ENCODE results near the gene KMT2C. TPM values are rescaled to one million over a fixed set of nuclear protein-coding genes. Genes with fewer than 3 reads are reported as not detected.

The KMT2C gene
- total RNA-seq, 1 donor from 2014 or later = 36.0 TPM

DNA sequence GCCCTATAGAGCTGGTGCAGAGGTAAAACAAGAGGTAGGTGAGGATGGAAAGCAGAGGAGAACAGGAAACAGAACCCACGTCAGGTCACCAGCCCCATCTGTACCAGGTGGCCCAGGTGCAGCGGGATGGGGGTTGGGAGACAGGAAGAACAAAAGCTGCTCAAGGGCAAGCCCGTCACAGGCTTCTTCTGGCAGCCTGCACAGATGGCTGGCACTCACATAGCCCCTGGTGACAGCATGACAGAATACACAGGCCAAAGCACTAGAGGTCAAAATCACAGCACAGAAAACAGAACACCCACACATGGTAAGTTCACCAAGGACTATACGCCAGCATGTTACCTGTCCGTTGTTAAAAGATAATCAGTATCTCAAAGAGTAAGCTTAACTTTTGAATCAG lies 283.5 kb downstream of the KMT2C start:
- Histone ChIP-seq H3K27me3 (no peaks in the 10 kb centered on the region), H3K36me3 (peaks cover 87 to 93% of the 10 kb centered on the region in 2 donors), H3K4me3 (no peak overlapping the region), H3K9me3 (no peaks in the 10 kb centered on the region), H3K4me1 (peaks cover 0 to under 1% of the 10 kb centered on the region in 2 donors), H3K27ac (no peak overlapping the region)
- intact Hi-C loops (cut with DNase I) = no loop called here
- no peak for DNase-seq (ENCODE audit: low spot score in 2 of 2)
- TF ChIP-seq, protein P1, sequence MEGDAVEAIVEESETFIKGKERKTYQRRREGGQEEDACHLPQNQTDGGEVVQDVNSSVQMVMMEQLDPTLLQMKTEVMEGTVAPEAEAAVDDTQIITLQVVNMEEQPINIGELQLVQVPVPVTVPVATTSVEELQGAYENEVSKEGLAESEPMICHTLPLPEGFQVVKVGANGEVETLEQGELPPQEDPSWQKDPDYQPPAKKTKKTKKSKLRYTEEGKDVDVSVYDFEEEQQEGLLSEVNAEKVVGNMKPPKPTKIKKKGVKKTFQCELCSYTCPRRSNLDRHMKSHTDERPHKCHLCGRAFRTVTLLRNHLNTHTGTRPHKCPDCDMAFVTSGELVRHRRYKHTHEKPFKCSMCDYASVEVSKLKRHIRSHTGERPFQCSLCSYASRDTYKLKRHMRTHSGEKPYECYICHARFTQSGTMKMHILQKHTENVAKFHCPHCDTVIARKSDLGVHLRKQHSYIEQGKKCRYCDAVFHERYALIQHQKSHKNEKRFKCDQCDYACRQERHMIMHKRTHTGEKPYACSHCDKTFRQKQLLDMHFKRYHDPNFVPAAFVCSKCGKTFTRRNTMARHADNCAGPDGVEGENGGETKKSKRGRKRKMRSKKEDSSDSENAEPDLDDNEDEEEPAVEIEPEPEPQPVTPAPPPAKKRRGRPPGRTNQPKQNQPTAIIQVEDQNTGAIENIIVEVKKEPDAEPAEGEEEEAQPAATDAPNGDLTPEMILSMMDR (IDR thresholded peaks at IDR 0.05) = no peak

DNA sequence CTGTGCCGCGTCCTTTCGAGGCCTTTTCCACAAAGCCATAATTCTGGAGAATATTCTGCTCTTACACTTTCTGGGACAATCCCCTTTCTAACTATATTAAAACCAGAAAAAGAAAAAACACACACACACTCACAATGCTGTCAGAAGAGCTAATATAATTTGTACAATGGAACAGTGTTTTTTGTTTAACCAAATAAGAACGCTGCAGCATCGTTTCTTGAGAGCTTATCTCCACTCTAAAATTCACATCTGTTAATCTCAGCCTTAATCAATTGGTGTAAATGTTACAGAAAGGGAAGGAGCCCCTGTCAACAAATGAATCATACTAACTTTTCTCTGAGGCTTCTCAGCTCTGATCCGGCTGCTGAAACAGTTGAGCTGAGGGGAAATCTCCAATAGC lies 286.4 kb downstream of the KMT2C start:
- Histone ChIP-seq H3K27me3 (no peaks in the 10 kb centered on the region), H3K9me3 (no peaks in the 10 kb centered on the region), H3K36me3 (peaks cover 76 to 77% of the 10 kb centered on the region in 2 donors), H3K4me3 (no peak overlapping the region), H3K27ac (no peak overlapping the region), H3K4me1 (peaks cover 0 to 15% of the 10 kb centered on the region in 2 donors)
- intact Hi-C loops (cut with DNase I) = no loop called here
- no peak for DNase-seq (ENCODE audit: low spot score in 2 of 2)
- TF ChIP-seq, protein P1 (IDR thresholded peaks at IDR 0.05) = no peak

DNA sequence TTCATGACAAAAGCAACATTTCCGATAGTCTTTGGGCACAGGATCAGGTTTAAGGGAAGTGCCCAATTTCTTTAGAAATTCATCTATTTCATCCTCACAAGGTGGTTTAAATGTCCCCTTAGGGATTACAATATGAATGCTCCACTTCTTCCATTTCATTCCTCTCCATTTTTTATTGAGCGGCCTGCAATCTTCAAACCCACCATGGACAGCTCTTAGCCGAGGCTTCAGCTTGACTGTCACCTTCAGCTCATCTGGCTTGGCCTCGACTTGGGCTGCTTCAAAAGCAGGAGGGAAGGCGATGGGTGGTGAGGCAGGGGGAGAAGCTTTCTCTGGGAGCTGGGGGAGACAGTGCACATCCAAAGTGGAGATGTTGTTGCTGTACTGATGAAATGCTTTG lies 287.1 kb downstream of the KMT2C start:
- Histone ChIP-seq H3K36me3 (peaks cover 69 to 77% of the 10 kb centered on the region in 2 donors), H3K9me3 (no peaks in the 10 kb centered on the region), H3K27me3 (no peaks in the 10 kb centered on the region), H3K27ac (no peak overlapping the region), H3K4me1 (peaks cover 0 to 15% of the 10 kb centered on the region in 2 donors), H3K4me3 (no peak overlapping the region)
- intact Hi-C loops (cut with DNase I) = no loop called here
- TF ChIP-seq, protein P1 (IDR thresholded peaks at IDR 0.05) = no peak
- no peak for DNase-seq (ENCODE audit: low spot score in 2 of 2)

DNA sequence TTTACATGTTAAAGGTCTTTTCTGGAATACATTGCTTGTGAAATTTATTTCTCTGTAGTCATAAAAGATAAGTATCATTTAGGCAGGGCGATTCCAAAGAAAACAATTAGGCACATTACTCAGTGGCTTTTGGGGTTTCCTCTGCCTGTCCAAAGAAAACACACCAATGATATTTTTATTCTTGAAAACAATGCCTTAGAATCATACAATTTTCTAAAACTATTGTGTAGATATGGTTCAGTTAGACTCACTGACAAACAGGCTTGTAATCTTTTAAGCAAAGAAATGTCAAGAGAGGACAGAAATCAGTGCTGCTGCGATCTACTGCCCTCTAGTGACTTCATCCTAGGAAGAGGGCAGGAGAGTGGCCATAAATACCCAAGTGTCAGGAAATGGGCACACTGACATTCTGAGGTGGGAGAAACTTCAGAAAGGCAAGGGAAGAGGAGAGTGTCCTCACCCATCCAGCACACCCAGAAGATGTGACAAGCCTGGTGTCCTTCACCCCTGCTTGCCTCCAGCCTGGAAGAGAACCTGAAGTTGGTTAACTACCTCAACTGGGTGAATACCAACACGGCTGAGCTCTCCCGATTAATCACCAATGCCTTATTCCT lies 289.8 kb downstream of the KMT2C start:
- no peaks in the 10 kb centered on the region for H3K9me3 ChIP-seq
- H3K36me3 ChIP-seq = peaks cover 58 to 75% of the 10 kb centered on the region in 2 donors
- H3K27ac ChIP-seq = peak overlapping the region in 1 of 2 donors; percentile 12
- no peaks in the 10 kb centered on the region for H3K27me3 ChIP-seq
- TF ChIP-seq, protein P1 (IDR thresholded peaks at IDR 0.05) = peak; percentile 28 to 64 (median 52)
- H3K4me3 ChIP-seq = no peak overlapping the region
- DNase-seq (ENCODE audit: low spot score in 2 of 2) = no peak
- intact Hi-C loops (cut with DNase I) = loop anchor here (2.0 kb wide), 1 partner anchor 363 kb away; no protein-coding TSS in a partner anchor
- H3K4me1 ChIP-seq = peaks cover 0 to 15% of the 10 kb centered on the region in 2 donors

DNA sequence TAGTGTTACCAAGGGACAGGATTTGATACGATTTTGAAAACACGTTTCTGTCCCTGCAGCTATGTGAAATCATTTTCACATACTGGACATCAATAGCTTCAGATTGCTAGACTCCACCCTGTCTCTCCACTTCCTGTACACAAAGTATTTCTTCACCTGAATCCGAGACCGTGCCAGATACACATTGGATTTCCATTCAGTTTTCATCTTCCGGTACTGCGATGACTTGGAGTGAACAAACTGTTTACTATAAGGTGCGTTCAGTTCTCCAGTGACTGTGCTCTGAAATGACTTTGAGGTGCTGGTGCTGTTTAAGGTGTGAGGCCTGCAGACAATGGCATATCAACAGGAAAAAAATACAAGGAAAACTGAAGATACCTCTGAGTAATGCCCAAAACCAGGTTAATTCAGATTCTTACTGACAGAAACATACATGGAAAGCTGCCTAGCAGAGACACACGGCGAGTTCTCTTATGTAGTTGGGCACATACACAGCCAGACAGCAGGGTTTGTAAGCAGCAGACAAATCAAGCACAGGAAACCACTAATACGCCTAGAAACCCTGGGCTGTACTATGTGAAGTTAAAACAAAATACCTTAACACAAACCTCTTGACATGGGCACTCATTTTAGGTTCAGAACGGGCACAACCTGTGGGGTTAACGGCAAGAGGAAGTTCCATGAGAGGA lies 291.1 kb downstream of the KMT2C start:
- Histone ChIP-seq H3K27ac (peak overlapping the region in 1 of 2 donors; percentile 8), H3K27me3 (no peaks in the 10 kb centered on the region), H3K9me3 (no peaks in the 10 kb centered on the region), H3K4me3 (no peak overlapping the region), H3K36me3 (peaks cover 56 to 74% of the 10 kb centered on the region in 2 donors), H3K4me1 (peaks cover 0 to 15% of the 10 kb centered on the region in 2 donors)
- intact Hi-C loops (cut with DNase I) = loop anchor here (2.0 kb wide), 1 partner anchor 362 kb away; no protein-coding TSS in a partner anchor
- DNase-seq (ENCODE audit: low spot score in 2 of 2) = no peak
- TF ChIP-seq, protein P1 (IDR thresholded peaks at IDR 0.05) = no peak

Data from ascending aorta (tissue), 2 donors.